ENCODE measurements around the gene KSR1. TPM values are rescaled to one million over a fixed set of nuclear protein-coding genes. Genes with fewer than 3 reads are reported as not detected.

Gene KSR1
- total RNA-seq, 1 experiment from 2014 or later = 19.1 TPM

GRCh38 chr17:27669136-27669535, 212.9 kb downstream of the KSR1 start:
- no TSS peak for BruUV-seq (replicated peaks)
- H3K27ac ChIP-seq = no peak overlapping the region
- H3K79me2 ChIP-seq (ENCODE audit: low read depth) = no peaks in the 10 kb centered on the region
- DNase-seq = no peak
- no peaks in the 10 kb centered on the region for H3K4me1 ChIP-seq (replicated peaks; ENCODE audit: insufficient read depth)
- POLR2A ChIA-PET (ENCODE audit: unreplicated experiment) = no interaction called here
- H3K4me2 ChIP-seq = no peak overlapping the region
- no peak overlapping the region for H3K4me3 ChIP-seq
- CTCF ChIA-PET = no interaction called here
- no peak for TF ChIP-seq EZH2 (IDR thresholded peaks at IDR 0.05; ENCODE audit: low read depth)
- TF ChIP-seq, protein P1, sequence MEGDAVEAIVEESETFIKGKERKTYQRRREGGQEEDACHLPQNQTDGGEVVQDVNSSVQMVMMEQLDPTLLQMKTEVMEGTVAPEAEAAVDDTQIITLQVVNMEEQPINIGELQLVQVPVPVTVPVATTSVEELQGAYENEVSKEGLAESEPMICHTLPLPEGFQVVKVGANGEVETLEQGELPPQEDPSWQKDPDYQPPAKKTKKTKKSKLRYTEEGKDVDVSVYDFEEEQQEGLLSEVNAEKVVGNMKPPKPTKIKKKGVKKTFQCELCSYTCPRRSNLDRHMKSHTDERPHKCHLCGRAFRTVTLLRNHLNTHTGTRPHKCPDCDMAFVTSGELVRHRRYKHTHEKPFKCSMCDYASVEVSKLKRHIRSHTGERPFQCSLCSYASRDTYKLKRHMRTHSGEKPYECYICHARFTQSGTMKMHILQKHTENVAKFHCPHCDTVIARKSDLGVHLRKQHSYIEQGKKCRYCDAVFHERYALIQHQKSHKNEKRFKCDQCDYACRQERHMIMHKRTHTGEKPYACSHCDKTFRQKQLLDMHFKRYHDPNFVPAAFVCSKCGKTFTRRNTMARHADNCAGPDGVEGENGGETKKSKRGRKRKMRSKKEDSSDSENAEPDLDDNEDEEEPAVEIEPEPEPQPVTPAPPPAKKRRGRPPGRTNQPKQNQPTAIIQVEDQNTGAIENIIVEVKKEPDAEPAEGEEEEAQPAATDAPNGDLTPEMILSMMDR (conservative IDR thresholded peaks at IDR 0.05) = no peak
- intact Hi-C loops (cut with micrococcal nuclease; ENCODE audit: unreplicated experiment) = no loop called here
- no peaks in the 10 kb centered on the region for H3K9me2 ChIP-seq (ENCODE audit: insufficient read depth)
- H3K9me3 ChIP-seq (ENCODE audit: insufficient read depth, low read depth) = no peaks in the 10 kb centered on the region
- no peaks in the 10 kb centered on the region for H4K20me1 ChIP-seq (ENCODE audit: insufficient read depth)
- H3K27me3 ChIP-seq (ENCODE audit: insufficient read depth, low read depth) = peaks cover 60% of the 10 kb centered on the region
- H2AFZ ChIP-seq = no peak overlapping the region
- H3F3A ChIP-seq (ENCODE audit: insufficient read depth, low read depth) = no peaks in the 10 kb centered on the region
- no peaks in the 10 kb centered on the region for H3K36me3 ChIP-seq (ENCODE audit: low read depth)

- no peaks in the 10 kb centered on the region for H3K9me2 ChIP-seq (ENCODE audit: insufficient read depth)
- ChIA-PET POLR2A (ENCODE audit: unreplicated experiment) (no interaction called here), CTCF (no interaction called here)
- no peaks in the 10 kb centered on the region for H3K79me2 ChIP-seq (ENCODE audit: low read depth)
- no peaks in the 10 kb centered on the region for H4K20me1 ChIP-seq (ENCODE audit: insufficient read depth)
- intact Hi-C loops (cut with micrococcal nuclease; ENCODE audit: unreplicated experiment) = no loop called here
- H3K27ac ChIP-seq = no peak overlapping the region
- no peak overlapping the region for H3K4me2 ChIP-seq
- no TSS peak for BruUV-seq (replicated peaks)
- TF ChIP-seq EZH2 (IDR thresholded peaks at IDR 0.05; ENCODE audit: low read depth) = no peak
- TF ChIP-seq, protein P1 (conservative IDR thresholded peaks at IDR 0.05) = no peak
- H2AFZ ChIP-seq = no peak overlapping the region
- no peak for DNase-seq
- H3K4me3 ChIP-seq = no peak overlapping the region
- H3K4me1 ChIP-seq (replicated peaks; ENCODE audit: insufficient read depth) = no peaks in the 10 kb centered on the region
- H3K27me3 ChIP-seq (ENCODE audit: insufficient read depth, low read depth) = peaks cover 53% of the 10 kb centered on the region
- H3K36me3 ChIP-seq (ENCODE audit: low read depth) = no peaks in the 10 kb centered on the region
- no peaks in the 10 kb centered on the region for H3K9me3 ChIP-seq (ENCODE audit: insufficient read depth, low read depth)
- H3F3A ChIP-seq (ENCODE audit: insufficient read depth, low read depth) = no peaks in the 10 kb centered on the region
These were observed 213.6 kb downstream of the KSR1 start for GRCh38 chr17:27669850-27670249.

- DNase-seq = no peak
- no peak overlapping the region for H3K27ac ChIP-seq
- TF ChIP-seq EZH2 (IDR thresholded peaks at IDR 0.05; ENCODE audit: low read depth) = no peak
- TF ChIP-seq, protein P1 (conservative IDR thresholded peaks at IDR 0.05) = no peak
- H3K9me3 ChIP-seq (ENCODE audit: insufficient read depth, low read depth) = no peaks in the 10 kb centered on the region
- H2AFZ ChIP-seq = no peak overlapping the region
- no peaks in the 10 kb centered on the region for H3K36me3 ChIP-seq (ENCODE audit: low read depth)
- intact Hi-C loops (cut with micrococcal nuclease; ENCODE audit: unreplicated experiment) = no loop called here
- BruUV-seq (replicated peaks) = no TSS peak
- H3K4me2 ChIP-seq = no peak overlapping the region
- H3K27me3 ChIP-seq (ENCODE audit: insufficient read depth, low read depth) = peaks cover 42% of the 10 kb centered on the region
- H3K79me2 ChIP-seq (ENCODE audit: low read depth) = no peaks in the 10 kb centered on the region
- no peaks in the 10 kb centered on the region for H4K20me1 ChIP-seq (ENCODE audit: insufficient read depth)
- H3K9me2 ChIP-seq (ENCODE audit: insufficient read depth) = no peaks in the 10 kb centered on the region
- ChIA-PET POLR2A (ENCODE audit: unreplicated experiment) (no interaction called here), CTCF (no interaction called here)
- no peaks in the 10 kb centered on the region for H3F3A ChIP-seq (ENCODE audit: insufficient read depth, low read depth)
- no peak overlapping the region for H3K4me3 ChIP-seq
- no peaks in the 10 kb centered on the region for H3K4me1 ChIP-seq (replicated peaks; ENCODE audit: insufficient read depth)
These were observed 214.7 kb downstream of the KSR1 start for GRCh38 chr17:27670791-27671590.
